Eye (tissue), 1 donor: ENCODE measurements around the gene TAS2R41.

ENCODE experiments used
- DNase-seq: peaks from one replicate; pipeline ENCODE4 v3.0.0-alpha.2; 2015

Gene TAS2R41

DNA sequence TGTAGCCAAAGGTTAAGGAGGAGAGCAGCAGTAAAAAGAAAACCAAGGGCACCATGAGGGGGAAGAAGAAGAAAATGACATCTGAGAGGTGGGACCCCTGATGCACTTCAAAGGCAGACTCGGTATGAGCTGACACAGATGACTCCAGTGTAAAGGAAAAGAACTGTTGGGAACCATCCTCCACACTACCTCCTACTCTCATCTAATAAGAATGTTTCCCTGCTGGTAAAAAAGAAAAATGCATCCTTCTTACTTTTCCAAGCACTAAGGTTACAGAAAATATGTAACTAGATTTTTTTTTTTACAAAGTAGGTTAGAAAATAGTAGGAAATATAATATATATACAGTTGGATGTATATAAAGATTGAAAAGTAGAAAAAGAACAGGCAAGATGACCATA, 16.9 kb downstream of the TAS2R41 start:
- DNase-seq: no peak

DNA sequence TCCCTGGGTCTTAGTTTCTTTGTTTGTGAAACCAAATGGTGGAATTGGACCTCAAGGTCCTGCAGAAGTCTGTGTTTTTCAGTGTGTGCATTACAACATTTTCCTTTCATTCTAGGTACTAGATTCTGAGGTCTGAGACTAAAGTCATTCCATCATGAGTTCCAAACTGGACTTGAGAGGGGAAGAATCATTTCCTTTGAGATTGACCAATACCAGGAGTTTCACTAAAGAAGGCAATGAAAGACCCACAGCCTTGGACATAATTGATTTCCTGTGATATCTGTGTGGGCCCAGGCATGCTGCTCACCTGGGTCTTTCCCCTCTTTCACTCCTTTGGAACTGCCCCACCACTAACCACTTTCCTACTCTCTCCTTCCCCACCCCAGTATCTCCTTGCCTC, 18.2 kb downstream of the TAS2R41 start:
- DNase-seq: no peak

GRCh38 chr7:143496263-143496662, 18.6 kb downstream of the TAS2R41 start:
- peak; percentile 45 for DNase-seq

DNA sequence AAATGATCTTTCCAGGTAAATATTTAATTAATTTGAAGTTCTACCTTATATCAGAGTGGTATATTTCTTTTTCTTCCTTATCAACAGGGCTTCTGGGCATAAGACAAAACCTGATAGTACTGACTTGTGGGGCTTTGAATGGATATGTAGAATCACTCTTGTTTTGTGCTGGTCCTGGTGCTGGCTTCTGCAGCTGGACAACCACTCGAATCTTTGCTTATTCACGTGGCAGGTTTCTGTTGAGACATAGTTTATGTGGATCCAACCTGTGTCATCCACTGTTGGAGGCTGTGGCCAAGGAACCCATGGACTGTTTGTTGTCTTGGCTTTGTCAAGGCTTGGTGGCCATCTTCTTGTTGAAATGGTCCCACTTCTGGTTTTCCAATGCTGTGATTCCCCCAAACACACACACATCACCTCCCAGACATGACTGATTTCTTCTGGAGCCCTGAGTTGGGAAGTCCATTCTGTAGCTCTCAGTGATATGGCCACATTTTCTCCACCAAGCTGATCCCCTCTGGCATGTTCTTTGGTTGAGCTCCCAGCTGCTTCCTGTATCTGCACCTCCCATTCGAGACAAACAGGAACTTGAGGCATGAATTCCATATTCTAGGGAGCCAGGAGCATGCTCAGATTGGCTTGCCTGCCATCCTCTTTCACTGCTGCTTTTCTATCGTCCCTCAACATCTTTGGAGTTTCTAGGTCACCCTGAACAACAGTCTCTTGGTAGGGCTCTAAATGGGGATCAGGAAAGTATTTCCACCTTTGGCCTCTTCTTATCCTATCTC, 19.5 kb downstream of the TAS2R41 start:
- DNase-seq: no peak

DNA sequence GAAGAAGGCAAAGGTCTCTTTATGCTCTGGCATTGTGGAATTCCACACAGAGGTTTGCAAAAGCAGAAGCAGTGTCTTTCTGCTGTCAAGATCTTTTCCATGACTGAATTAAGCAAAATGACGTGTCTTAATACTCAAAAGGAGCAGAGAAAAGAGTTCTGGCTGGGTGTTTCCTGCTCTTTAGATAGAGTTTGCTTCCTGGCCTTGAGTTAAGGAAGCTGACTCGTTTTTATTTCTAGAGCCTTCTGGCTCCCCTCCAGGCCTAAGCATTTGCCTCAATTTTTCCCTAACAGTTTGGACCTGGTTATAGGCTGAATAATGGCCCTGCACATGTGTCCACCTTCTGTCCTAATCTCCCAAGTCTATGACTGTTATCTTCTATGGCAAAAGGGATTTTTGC, 21.6 kb downstream of the TAS2R41 start:
- DNase-seq: no peak

- DNase-seq: no peak
Measured at GRCh38 chr7:143499743-143500348, 22.2 kb downstream of the TAS2R41 start.

GRCh38 chr7:143503261-143503660, 25.6 kb downstream of the TAS2R41 start:
- peak; percentile 54 for DNase-seq

DNA sequence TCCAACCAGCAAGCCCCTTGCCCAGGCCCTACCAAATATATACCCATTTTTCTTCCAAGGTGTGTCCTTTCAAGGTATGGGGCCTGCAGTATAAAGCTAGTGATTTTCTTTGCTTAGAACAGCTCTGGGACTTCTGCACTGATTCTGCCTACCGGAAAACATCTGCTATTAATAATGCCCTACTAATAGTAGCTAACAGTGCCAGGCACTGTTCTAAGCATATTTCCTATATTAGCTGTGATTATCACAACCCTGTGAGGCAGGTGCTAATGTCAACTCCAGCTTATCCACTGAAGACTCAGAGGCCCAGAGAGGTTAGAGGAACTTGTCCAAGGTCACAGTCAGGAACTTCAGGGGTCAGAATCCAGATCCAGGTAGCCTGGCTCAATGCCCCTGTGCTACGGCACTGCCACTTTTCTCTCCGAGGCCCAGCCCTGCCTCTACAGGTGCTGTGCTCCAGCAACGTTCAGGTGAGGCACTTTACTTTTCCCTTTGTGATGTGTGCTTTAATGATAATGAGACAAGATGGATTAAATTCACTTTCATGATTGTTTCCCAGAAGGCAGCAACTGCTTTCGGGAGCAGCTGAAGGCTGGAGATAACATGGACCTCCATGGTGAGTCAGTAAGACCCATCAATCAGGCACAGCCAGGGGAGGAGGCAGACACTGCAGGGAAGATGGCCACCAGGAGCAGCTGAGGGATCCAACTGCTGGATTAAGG, 26.7 kb downstream of the TAS2R41 start:
- no peak for DNase-seq

GRCh38 chr7:143504937-143505297, 27.2 kb downstream of the TAS2R41 start:
- DNase-seq: no peak

DNA sequence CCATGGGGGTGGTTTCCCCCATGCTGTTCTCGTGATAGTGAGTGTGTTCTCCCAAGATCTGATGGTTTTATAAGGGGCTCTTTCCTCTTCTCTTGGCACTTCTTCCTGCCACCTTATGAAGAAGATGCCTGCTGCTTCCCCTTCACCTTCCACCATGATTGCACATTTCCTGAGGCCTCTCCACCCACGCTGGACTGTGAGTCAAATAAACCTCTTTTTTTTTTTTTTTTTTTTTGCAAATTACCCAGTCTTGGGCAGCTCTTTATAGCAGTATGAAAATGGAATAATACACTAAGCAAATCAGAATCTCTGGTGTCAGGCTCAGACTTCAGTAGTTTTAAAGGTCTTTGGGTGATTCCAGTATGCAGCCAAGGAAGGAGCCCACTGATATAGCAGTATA, 28.2 kb downstream of the TAS2R41 start:
- DNase-seq: no peak

DNA sequence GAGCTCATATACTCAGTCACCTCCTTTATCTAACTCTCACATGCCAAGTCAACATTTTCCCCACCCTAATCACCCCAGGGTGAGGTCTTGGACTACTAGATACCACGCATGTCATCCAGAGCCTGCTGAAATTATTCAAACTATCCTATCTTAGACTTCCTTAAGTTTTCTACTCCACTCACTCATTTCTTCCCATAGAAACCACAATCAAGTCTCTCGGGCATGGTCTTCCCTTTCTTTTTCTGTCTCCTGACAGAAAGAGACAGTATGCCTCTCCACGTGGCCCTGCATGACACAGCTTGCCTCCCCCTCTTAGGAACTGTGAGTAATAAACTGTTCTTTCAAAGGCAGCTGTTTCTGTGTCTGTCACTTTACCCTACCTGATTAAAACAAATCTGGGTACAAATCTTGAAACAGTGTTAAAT, 29.4 kb downstream of the TAS2R41 start:
- no peak for DNase-seq

DNA sequence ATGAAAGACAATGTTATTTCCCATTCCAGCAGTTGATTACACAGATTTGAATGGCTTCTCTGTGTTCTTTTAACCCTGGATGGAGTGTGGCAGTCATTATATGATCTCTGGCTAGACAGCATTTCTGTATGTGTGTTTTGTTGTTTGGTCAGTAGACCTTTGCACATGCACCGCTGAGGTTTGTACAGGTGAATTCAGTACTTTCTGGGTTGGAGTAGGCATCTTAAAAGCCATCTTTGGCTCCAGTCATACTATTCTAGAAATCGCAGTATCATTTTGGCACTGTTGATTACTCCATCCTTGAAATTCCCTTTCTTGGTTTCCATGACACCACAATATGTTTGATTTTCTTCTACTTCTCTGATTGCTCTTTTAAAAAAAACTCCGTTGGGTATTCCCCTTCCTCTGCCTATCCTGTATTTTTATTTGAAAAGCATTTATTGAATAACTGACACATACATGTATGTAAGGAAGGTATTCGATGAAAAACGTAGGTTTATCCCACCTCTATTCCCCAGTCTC, 29.9 kb downstream of the TAS2R41 start:
- no peak for DNase-seq

GRCh38 chr7:143510854-143511592, 33.4 kb downstream of the TAS2R41 start:
- DNase-seq: peak; percentile 36

- no peak for DNase-seq
Measured at GRCh38 chr7:143511593-143512047, 33.9 kb downstream of the TAS2R41 start.

DNA sequence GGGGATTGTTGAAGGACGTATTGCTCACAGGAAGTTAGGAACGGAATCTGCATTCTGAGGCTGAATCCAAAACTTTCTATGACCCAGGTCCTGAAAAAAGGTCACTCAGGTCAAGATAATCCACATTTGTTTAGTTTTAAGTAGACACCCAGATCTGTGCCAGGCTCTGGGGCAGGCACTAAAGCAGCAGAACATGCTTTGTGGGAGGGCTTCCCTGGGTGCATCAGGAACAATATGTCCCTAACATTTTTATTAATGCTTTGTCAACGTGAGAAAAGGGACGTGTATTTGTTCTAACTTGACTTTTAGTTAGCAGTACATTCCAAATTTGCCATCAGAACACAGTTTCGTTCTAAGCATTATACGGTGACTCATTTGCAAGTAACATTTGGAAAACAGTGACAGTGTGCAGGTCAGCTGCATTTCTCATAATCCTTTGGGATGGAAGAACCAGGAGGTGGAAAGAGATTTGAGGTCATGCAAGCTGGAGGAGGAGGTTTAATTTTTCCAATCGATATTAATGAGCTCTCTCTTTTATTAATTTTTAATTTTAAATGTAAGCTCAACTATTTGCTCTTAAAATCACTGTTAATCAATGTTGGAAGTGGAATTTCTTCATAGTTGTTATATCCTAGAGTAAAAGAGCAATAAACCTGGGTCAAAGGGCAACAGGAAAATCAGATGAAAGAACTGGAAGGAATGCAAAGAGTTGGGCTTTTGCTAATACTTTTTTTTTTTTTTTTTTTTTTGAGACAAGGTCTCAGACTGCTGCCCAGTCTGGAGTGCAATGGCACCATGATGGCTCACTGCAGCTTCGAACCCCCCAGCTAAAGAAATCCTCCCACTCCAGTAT, 35.0 kb downstream of the TAS2R41 start:
- no peak for DNase-seq

DNA sequence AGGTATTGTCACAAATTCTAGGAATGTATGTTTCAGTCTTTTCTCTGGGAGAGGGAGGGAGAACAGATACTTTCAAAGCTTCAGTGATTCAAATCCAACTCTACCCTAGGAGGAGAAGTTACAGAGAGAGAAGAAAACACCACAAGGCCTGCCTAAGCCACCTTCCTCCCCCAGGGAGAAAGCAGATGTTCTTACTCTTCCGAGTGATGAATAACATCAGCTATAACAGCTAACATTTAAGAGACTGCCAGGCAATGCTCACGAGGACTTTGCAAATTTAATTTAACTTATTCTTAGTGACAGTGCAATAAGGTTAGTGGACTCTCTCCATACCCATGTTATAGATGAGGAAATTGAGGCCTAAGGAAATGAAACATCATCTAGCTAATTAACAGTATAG, 36.8 kb downstream of the TAS2R41 start:
- no peak for DNase-seq

DNA sequence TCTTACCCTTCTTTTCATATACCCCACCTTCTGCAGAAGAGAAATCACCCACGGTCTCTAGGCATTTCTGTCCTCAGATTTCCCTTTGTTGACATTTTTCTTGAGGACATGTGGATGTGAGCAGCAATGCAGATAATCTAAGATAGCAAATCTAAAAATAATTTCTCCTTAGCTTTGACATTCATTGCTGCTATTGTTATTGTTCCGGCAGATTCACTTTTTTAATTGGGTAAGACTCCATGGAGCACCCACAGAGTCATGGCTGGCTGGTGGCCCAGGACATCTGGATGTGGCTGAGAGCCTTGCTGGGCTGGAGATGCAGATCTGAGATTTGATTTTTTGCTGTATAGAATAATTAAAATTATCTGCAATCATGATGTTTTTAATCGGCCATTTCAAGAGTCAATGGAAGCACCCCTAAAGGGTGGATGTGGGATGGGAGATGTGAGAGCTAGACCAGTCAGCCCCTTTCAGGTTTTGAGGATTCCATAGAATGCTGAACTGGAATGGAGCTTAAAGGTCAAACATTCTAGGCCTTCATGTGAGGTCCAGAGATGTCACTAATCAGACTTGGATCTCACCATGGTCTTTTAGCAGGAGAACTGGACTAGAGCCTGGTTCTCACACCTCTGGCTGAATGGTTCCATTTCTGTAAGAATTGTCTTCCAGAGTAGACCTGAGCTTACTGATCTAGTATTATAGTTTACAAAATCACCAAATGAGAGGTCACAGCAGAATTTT, 37.5 kb downstream of the TAS2R41 start:
- DNase-seq: no peak

DNA sequence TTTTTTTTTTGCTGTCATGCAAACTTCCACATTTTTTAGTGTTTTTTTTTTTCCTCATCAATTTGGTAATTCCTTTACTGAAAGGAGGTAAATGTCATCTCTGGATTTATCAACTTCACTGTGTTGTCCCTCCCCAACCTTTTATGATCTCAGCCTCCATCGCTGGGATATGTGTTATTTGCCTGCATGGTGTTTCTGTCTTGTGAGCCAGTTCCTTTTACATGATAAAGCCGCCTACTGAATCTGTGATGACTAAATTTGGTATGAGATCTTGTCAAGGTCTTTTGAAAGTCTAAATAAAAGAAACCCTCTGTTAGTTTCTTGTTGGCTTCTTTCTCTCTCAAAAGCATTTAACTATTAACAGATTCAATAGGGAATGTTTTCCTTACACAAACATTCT, 39.3 kb downstream of the TAS2R41 start:
- no peak for DNase-seq

DNA sequence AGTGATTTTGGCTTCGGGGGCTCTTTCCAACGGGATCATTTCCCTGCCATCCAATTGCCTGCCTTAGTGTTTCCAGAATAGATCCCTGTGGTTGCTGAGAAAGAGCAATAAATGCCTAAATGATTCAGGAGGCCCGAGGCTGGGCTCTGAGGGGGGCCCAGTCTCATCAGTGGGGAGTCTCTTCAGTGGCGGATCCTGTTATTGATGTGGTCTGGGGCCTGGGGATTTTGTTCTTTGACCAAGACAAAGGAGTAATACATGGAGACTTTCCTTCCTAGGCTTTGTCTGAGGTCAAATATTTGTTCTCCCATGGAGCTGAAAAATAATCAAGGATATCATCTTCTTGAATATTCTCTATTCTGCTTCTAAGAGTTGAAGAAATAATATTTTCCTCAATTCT, 40.8 kb downstream of the TAS2R41 start:
- no peak for DNase-seq

DNA sequence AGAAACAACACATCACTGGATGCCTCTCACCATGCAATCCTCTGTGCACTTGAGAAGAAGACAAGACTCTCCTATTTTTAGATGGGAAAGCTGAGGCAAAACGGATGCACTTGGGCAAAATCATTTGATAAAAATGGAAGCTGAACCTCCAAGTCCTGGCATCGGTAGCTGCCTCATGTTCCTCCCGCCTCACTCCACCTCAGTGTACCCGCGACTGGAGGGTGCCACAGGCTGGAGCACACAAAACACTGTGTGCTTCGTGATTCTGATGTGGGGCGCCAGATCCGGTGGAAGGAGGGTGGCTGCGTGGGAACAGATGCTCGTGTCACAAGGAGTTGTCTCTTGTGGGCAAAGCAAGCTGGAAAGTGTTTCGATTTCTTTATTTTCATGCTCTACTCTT, 41.3 kb downstream of the TAS2R41 start:
- no peak for DNase-seq

DNA sequence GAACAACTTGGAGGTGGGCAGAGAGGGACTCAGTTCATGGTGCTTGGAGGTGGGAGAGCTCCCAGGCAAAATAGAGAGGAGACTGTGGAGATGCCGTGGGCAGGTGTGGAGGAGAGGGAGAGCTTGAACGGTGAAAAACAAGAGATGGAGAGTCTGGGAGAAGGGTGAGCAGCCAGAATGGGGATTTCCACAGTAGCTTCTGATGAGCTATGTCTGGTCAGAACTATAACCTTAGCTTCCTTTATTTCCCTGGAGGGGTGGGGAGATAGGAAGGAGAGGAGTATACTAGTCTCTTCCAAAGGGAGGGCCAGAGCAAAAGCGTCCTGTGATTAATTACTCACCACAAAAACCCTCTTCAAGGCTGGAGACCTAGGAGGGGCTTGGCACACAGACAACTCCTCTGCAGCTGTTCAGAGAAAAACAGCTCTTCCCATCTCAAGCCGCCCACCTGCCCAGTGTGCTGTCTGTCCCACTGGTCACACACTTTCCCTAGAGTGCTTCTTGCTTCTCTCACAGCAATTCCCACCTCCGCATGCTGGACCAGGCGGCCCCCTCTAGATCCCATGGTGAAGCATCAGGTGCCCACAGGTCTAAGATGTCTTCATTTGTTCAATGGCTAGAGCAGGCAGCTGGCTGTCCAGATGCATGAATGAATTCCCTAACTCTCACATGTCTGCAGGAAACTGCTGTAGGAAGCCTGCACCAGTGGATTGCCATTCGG, 41.9 kb downstream of the TAS2R41 start:
- no peak for DNase-seq
